HT-29 (cell line): ENCODE measurements around the gene ZGPAT. TPM values are rescaled to one million over a fixed set of nuclear protein-coding genes. Genes with fewer than 3 reads are reported as not detected.

Experiments used
- DNase-seq: peaks from one replicate; pipeline ENCODE4 v3.0.0-alpha.2; 2015; ENCODE audit warnings: low spot score
- total RNA-seq: library from RNA; depleted of rRNA; stranded (reverse); fragments of >200 nt; shearing (Covaris generic); gene quantifications from 2 replicates; pipeline ENCODE4 v1.2.3, GENCODE V29; 2014

ZGPAT gene
- total RNA-seq, 1 experiment from 2014 or later: 52.1 TPM

GRCh38 chr20:63691711-63692435, 16.0 kb upstream of the ZGPAT start:
- DNase-seq: no peak

- DNase-seq: peak; percentile 81
Observed at GRCh38 chr20:63692436-63693082, 15.3 kb upstream of the ZGPAT start.

GRCh38 chr20:63693083-63693732, 14.6 kb upstream of the ZGPAT start:
- no peak for DNase-seq

- no peak for DNase-seq
Observed at GRCh38 chr20:63693733-63694583, 13.9 kb upstream of the ZGPAT start.

GRCh38 chr20:63694584-63695423, 13.0 kb upstream of the ZGPAT start:
- no peak for DNase-seq

GRCh38 chr20:63695424-63696305, 12.2 kb upstream of the ZGPAT start:
- DNase-seq: no peak

GRCh38 chr20:63696306-63696627, 11.6 kb upstream of the ZGPAT start:
- peak; percentile 56 for DNase-seq

GRCh38 chr20:63696628-63697356, 11.0 kb upstream of the ZGPAT start, which contains the start of gene TNFRSF6B:
Gene TNFRSF6B, plus strand, starts transcription at chr20:63696652. Its CDS starts 116 bp downstream, at chr20:63696768.
- no peak for DNase-seq

GRCh38 chr20:63697357-63697867, 10.4 kb upstream of the ZGPAT start:
- no peak for DNase-seq

GRCh38 chr20:63697868-63698545, 9.8 kb upstream of the ZGPAT start:
- no peak for DNase-seq

- peak; percentile 62 for DNase-seq
Observed at GRCh38 chr20:63698739-63699465, 8.9 kb upstream of the ZGPAT start.

GRCh38 chr20:63699466-63700198, 8.2 kb upstream of the ZGPAT start:
- no peak for DNase-seq

- DNase-seq: no peak
Observed at GRCh38 chr20:63700199-63701050, 7.4 kb upstream of the ZGPAT start.

GRCh38 chr20:63701051-63701328, 6.8 kb upstream of the ZGPAT start:
- DNase-seq: no peak

- no peak for DNase-seq
Observed at GRCh38 chr20:63701329-63702035, 6.4 kb upstream of the ZGPAT start.
